Measurements from ENCODE around the gene GSTA1.
"Not testable (repeated sequence)": the region's sequence is repeated elsewhere in the genome, so short reads cannot be mapped to it uniquely, and the experiment has no call there.

Gene GSTA1

DNA sequence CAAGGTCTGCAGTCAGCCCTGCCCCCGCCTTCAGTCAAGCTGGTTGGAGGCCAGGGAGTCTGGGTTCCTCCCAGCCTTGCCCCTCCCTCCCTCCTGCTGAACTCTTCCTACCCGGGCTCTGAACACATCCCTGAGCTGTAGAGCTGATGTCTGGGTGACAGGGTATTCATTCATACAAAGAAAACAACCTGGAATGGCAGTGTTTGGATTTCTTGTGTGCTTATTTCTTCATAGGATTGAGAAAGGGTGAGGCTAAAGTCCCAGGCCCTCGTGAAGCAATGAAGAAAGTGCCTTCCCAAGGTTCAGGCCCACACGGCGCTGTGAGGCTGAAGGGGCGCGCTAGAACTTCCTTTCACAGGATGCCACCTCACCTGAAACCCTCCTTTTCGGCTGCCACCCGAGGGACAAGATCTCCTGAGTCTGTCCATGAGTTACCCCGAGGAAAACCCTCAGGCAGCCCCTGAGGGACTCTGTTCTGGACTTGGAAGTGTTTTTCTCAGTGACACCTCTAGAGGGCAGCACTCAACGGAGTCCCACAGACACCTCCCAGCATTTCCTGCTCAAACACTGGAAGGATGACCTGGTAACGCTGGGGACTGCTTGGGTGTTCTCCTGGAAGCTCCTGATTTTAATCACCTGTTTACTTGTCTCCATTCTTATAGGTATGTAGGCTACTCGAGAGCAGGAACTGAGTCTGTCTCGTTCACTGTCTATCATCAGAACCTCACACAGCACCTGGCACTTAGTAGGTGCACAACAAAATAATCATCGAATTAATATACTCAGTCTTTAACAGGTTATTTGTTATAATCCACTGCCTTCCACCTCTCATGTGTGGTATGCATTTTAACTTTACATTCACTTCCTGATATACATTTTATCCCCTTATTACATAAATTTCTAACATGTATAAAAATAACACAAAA, 11.8 kb upstream of the GSTA1 start:
- Histone ChIP-seq H3K79me2 (no peaks in the 10 kb centered on the region), H3K4me1 (no peaks in the 10 kb centered on the region), H3K27me3 (ENCODE audit: control insufficient read depth, insufficient read depth, low read length) (no peaks in the 10 kb centered on the region), H2AFZ (no peak overlapping the region), H3K4me3 (ENCODE audit: low read depth, low read length) (no peak overlapping the region), H3K27ac (no peak overlapping the region), H3K4me2 (ENCODE audit: low read length) (no peak overlapping the region), H3K36me3 (ENCODE audit: control insufficient read depth, insufficient read depth, low read length) (no peaks in the 10 kb centered on the region), H3K9ac (no peak overlapping the region), H3K9me3 (ENCODE audit: control insufficient read depth, low read length) (no peaks in the 10 kb centered on the region)
- TF ChIP-seq, protein P1, sequence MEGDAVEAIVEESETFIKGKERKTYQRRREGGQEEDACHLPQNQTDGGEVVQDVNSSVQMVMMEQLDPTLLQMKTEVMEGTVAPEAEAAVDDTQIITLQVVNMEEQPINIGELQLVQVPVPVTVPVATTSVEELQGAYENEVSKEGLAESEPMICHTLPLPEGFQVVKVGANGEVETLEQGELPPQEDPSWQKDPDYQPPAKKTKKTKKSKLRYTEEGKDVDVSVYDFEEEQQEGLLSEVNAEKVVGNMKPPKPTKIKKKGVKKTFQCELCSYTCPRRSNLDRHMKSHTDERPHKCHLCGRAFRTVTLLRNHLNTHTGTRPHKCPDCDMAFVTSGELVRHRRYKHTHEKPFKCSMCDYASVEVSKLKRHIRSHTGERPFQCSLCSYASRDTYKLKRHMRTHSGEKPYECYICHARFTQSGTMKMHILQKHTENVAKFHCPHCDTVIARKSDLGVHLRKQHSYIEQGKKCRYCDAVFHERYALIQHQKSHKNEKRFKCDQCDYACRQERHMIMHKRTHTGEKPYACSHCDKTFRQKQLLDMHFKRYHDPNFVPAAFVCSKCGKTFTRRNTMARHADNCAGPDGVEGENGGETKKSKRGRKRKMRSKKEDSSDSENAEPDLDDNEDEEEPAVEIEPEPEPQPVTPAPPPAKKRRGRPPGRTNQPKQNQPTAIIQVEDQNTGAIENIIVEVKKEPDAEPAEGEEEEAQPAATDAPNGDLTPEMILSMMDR (IDR thresholded peaks at IDR 0.05), result peak; percentile 69

DNA sequence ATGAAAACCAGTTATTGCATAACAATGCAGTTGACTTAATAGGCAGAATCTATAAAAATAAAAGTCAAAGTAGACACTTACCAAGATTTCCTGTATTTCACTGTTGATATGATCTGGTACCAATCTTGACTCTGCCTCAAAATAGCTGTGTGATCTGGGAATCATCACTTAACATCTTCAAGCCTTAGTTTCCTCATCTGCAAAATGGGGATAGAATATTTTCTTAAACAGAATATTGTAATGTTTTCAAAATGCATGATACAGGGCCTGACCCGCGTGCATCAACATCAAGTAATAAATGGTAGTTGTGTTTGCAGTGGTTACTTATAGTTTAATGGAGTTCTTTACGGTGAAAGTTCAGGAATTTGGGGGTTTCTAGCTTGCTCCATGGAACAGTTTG, 10.9 kb upstream of the GSTA1 start:
- not testable (repeated sequence) for H3K4me3 ChIP-seq (ENCODE audit: low read depth, low read length); H3K27me3 ChIP-seq (ENCODE audit: control insufficient read depth, insufficient read depth, low read length); H3K4me1 ChIP-seq; H3K9ac ChIP-seq; H3K27ac ChIP-seq; H3K36me3 ChIP-seq (ENCODE audit: control insufficient read depth, insufficient read depth, low read length); H3K9me3 ChIP-seq (ENCODE audit: control insufficient read depth, low read length); H2AFZ ChIP-seq; H3K79me2 ChIP-seq; H3K4me2 ChIP-seq (ENCODE audit: low read length)

DNA sequence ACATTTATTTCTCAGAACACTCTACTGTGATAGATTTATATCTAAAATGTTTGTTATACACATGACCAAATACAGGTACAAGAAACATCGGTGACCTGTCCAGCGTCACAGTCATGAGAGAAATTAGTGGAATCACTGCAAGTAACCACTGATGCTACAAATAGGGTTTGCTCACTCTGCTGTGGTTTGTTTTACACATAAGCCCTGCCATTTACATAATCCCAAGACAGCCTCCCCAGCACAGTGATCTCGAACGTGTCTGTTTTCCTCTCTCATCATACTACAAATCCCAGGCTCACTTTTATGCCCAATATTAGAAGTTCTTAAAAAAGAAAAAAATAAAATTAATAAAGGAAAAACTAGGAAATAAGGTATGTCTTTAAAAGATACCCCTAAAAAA, 6.2 kb upstream of the GSTA1 start:
- H3K79me2 ChIP-seq; H3K9ac ChIP-seq; H3K4me1 ChIP-seq; H2AFZ ChIP-seq; H3K4me3 ChIP-seq (ENCODE audit: low read depth, low read length); H3K36me3 ChIP-seq (ENCODE audit: control insufficient read depth, insufficient read depth, low read length); H3K27me3 ChIP-seq (ENCODE audit: control insufficient read depth, insufficient read depth, low read length); H3K9me3 ChIP-seq (ENCODE audit: control insufficient read depth, low read length); H3K4me2 ChIP-seq (ENCODE audit: low read length); H3K27ac ChIP-seq: not testable (repeated sequence)

DNA sequence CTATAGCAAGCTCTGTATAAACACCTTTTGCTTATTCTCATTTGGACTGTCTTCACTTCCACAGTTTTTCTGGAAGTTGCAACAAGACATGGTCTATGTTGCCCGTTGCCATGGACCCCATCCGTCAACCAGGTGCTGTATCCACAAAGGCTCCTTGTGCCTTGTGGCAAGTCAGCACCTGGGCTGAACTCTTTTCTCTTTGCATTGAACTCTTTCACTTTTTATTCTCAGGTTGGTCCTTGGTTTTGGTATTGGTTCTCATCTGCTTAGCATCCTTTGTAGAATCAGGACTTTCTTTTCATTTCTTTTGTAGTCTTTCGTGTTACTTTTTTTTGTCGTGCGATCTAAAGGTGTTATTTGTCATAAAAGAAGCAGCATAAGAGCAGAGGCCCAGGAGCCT, 5.0 kb upstream of the GSTA1 start:
- H3K27ac ChIP-seq, result no peak overlapping the region
- H3K27me3 ChIP-seq (ENCODE audit: control insufficient read depth, insufficient read depth, low read length), result no peaks in the 10 kb centered on the region
- no peaks in the 10 kb centered on the region for H3K79me2 ChIP-seq
- no peak overlapping the region for H2AFZ ChIP-seq
- no peak overlapping the region for H3K9ac ChIP-seq
- H3K36me3 ChIP-seq (ENCODE audit: control insufficient read depth, insufficient read depth, low read length), result no peaks in the 10 kb centered on the region
- no peak overlapping the region for H3K4me2 ChIP-seq (ENCODE audit: low read length)
- no peak overlapping the region for H3K4me3 ChIP-seq (ENCODE audit: low read depth, low read length)
- no peaks in the 10 kb centered on the region for H3K4me1 ChIP-seq
- no peaks in the 10 kb centered on the region for H3K9me3 ChIP-seq (ENCODE audit: control insufficient read depth, low read length)
- TF ChIP-seq, protein P1 (IDR thresholded peaks at IDR 0.05), result no peak

DNA sequence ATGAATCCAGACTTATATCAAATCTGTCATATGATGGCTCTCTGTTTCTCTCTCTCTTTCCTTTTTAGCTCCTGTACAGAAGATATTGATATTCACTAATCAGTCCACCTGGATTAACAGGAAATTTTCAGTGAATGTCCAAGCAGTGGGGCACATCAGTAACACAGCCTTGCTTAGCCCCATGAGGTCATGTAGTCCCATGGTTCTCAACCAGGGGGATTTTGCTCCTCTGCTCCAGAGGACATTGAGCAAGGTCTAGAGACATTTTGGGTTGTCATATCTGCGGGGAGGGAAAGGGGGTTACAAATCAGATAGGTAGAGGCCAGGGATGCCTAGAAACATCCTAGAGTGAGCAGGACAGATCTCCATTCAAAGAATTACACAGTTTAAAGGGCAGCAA, 810 bp downstream of the GSTA1 start:
- H3K4me3 ChIP-seq (ENCODE audit: low read depth, low read length), result no peak overlapping the region
- H3K9me3 ChIP-seq (ENCODE audit: control insufficient read depth, low read length), result no peaks in the 10 kb centered on the region

More for the DNA sequence above, 810 bp downstream of the GSTA1 start:
- Histone ChIP-seq H3K36me3 (ENCODE audit: control insufficient read depth, insufficient read depth, low read length) (no peaks in the 10 kb centered on the region), H3K27ac (no peak overlapping the region), H3K79me2 (no peaks in the 10 kb centered on the region), H3K4me1 (no peaks in the 10 kb centered on the region), H3K27me3 (ENCODE audit: control insufficient read depth, insufficient read depth, low read length) (no peaks in the 10 kb centered on the region), H3K9ac (no peak overlapping the region), H3K4me2 (ENCODE audit: low read length) (no peak overlapping the region), H2AFZ (no peak overlapping the region)
- TF ChIP-seq, protein P1 (IDR thresholded peaks at IDR 0.05), result no peak
